ENCODE measurements around the gene SORCS1. TPM values are rescaled to one million over a fixed set of nuclear protein-coding genes. Genes with fewer than 3 reads are reported as not detected.
A peak's percentile ranks its signal among the peaks of the same experiment; 100 is the strongest.

SORCS1 gene
- total RNA-seq, 4 donors from 2014 or later: 34.3 to 85.0 (median 49.3) TPM

DNA sequence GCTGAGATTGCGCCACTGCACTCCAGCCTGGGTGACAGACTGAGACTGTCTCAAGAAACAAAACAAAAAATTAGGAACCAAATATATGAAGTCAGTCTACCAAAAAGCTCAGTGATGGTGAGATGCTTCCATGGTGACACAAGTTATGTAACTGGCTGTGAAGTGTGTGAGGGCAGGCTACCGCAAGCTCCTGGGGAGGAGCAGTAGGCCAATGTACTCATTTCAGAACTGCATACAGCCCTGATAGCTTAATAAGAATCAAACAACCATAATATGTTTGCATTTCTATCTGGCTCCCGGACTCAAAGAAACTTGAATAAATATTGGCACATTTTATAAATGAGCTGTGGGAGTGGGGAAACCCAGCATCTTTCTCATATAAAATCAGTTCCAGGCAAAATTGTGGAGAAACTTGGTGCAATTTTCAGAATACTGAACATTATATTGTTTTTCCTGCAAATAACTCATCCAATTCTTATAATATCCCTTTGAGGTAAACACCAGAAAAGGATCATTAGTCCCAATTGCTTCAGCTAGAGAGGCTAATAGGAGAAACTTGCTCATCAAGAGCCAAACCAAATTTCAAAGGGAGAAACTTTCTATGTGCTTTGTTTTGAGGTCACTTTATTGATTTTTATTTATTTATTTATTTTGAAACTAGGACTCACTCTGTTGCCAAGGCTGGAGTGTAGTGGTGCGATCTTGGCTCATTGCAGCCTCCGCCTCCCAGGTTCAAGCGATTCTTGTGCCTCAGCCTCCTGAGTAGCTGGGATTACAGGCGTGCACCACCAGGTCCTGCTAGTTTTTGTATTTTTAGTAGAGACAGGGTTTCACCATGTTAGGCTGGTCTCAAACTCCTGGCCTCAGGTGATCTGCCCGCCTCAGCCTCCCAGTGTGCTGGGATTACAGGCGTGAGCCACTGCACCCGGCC, 127.0 kb downstream of the SORCS1 start:
- Histone ChIP-seq H3K36me3 (no peaks in the 10 kb centered on the region), H3K4me3 (no peak overlapping the region), H3K4me1 (peaks cover 0 to 16% (median 3%) of the 10 kb centered on the region in 4 donors), H3K27me3 (no peaks in the 10 kb centered on the region), H3K9me3 (no peaks in the 10 kb centered on the region), H3K27ac (peak overlapping the region in 1 of 4 donors; percentile 30)
- no peak for DNase-seq (ENCODE audit: low spot score in 2 of 2)
- no peak for TF ChIP-seq EP300 (IDR thresholded peaks at IDR 0.05)
- no peak for TF ChIP-seq CTCF (IDR thresholded peaks at IDR 0.05)
- no peak for TF ChIP-seq POLR2A (IDR thresholded peaks at IDR 0.05)
- WGBS, 2 donors: 81 to 82% methylated on average over 10 of the region's 10 CpGs

- peaks cover 0 to 20% (median 6%) of the 10 kb centered on the region in 4 donors for H3K4me1 ChIP-seq
- WGBS, 2 donors: 66 to 72% methylated on average over 5 of the region's 5 CpGs
These were observed 130.6 kb downstream of the SORCS1 start for GRCh38 chr10:107033799-107034422.

DNA sequence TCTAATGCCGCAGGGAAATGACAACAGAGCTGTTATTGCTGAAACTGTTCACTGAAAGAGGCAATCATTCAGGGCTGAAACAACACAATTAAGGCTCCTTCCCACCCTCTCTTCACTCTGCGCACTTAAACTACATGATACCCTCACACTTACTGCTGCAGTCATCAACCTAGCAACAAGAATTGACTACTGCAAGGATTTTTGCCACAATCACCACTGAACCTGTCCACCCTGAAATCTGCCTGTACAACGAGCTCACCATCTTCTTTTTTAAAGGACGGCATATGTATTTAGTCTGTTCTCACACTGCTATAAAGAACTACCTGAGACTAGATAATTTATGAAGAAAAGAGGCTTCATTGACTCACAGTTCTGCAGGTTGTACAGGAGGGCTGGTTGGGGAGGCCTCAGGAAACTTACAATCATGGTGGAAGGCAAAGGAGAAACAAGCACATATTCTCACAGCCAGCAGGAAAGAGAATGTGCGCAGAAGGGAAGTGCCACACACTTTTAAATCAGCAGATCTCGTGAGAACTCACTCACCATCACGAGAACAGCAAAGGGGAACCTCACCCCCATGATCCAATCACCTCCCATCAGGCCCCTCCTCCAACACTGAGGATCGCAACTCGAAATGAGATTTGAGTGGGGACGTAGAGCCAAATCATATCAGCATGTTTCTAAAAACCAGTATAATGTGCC, 131.7 kb downstream of the SORCS1 start:
- WGBS, 2 donors: 71 to 72% methylated on average over 10 of the region's 10 CpGs
- H3K36me3 ChIP-seq: no peaks in the 10 kb centered on the region
- H3K4me1 ChIP-seq: peaks cover 0 to 20% (median 6%) of the 10 kb centered on the region in 4 donors

More at GRCh38 chr10:107033799-107034422, 130.6 kb downstream of the SORCS1 start:
- no peak overlapping the region for H3K4me3 ChIP-seq
- no peaks in the 10 kb centered on the region for H3K27me3 ChIP-seq
- DNase-seq (ENCODE audit: low spot score in 2 of 2): no peak
- H3K9me3 ChIP-seq: no peaks in the 10 kb centered on the region
- peak overlapping the region in 1 of 4 donors; percentile 47 for H3K27ac ChIP-seq
- no peaks in the 10 kb centered on the region for H3K36me3 ChIP-seq
- TF ChIP-seq EP300 (IDR thresholded peaks at IDR 0.05) (no peak), POLR2A (IDR thresholded peaks at IDR 0.05) (no peak), CTCF (IDR thresholded peaks at IDR 0.05) (no peak)

GRCh38 chr10:107031931-107032699, 132.4 kb downstream of the SORCS1 start:
- no peak for TF ChIP-seq CTCF (IDR thresholded peaks at IDR 0.05)
- no peak for TF ChIP-seq EP300 (IDR thresholded peaks at IDR 0.05)
- TF ChIP-seq POLR2A (IDR thresholded peaks at IDR 0.05): no peak
- Histone ChIP-seq H3K4me1 (peaks cover 0 to 20% (median 6%) of the 10 kb centered on the region in 4 donors), H3K36me3 (no peaks in the 10 kb centered on the region), H3K9me3 (no peaks in the 10 kb centered on the region), H3K4me3 (no peak overlapping the region), H3K27ac (peak overlapping the region in 3 of 4 donors; percentile 15 to 48 (median 47)), H3K27me3 (no peaks in the 10 kb centered on the region)
- 36 to 46% methylated on average over 5 of the region's 5 CpGs for WGBS, 2 donors
- DNase-seq (ENCODE audit: low spot score in 2 of 2): no peak

More for the DNA sequence above, 131.7 kb downstream of the SORCS1 start:
- H3K27me3 ChIP-seq: no peaks in the 10 kb centered on the region
- TF ChIP-seq CTCF (IDR thresholded peaks at IDR 0.05) (no peak), EP300 (IDR thresholded peaks at IDR 0.05) (no peak), POLR2A (IDR thresholded peaks at IDR 0.05) (no peak)
- no peak for DNase-seq (ENCODE audit: low spot score in 2 of 2)
- H3K9me3 ChIP-seq: no peaks in the 10 kb centered on the region
- H3K27ac ChIP-seq: peak overlapping the region in 2 of 4 donors; percentile 15 to 47
- H3K4me3 ChIP-seq: no peak overlapping the region

Data from tibial nerve (tissue), 4 donors.